ENCODE data around the gene ILDR2.
A peak's percentile ranks its signal among the peaks of the same experiment; 100 is the strongest.

ILDR2 gene

DNA sequence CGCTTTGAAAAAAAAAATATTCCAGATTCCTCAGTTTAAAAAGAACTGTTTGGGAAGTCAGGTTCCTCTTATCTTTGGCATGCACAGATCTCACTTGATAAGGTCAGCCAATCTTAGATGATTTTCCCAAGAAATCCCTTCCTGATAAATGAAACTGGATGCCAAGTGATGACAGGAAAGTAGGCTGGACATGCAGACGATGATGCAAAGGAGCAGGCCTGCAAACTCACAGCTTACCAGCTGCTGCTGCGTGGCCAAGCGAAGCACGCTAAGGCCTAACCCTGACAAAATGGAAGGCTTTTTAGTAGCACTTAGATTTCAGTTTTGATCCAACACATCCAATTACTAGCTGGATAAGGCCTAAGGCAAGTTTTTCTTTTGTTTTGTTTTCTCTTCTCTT lies 109.4 kb downstream of the ILDR2 start:
- Histone ChIP-seq H3K4me1 (ENCODE audit: control insufficient read depth, insufficient read depth, low read length) (no peaks in the 10 kb centered on the region; the same call in 1 of the 2 replicates), H3K9me3 (ENCODE audit: control insufficient read depth, insufficient read depth, low read depth, low read length) (no peaks in the 10 kb centered on the region), H3K4me3 (ENCODE audit: low read depth, low read length) (no peak overlapping the region), H3K36me3 (ENCODE audit: control insufficient read depth in 2 of 2, insufficient read depth in 1 of 2, low read length in 2 of 2) (peaks cover 32 to 60% of the 10 kb centered on the region in 2 experiments), H3K27ac (ENCODE audit: extremely low read depth, low read depth, low read length) (no peak overlapping the region)
- ChIA-PET CTCF (interaction anchor here (0.9 kb wide), 1 partner anchor 191 kb away, joined by 3 read pairs; no protein-coding TSS in a partner anchor), POLR2A (interaction anchor here (0.6 kb wide), 1 partner anchor 10 kb away, joined by 4 read pairs; no protein-coding TSS in a partner anchor)
- TF ChIP-seq ZNF169 (tag by site-specific recombination; IDR thresholded peaks at IDR 0.05) (no peak), ZNF157 (tag by site-specific recombination; IDR thresholded peaks at IDR 0.05) (no peak), ZNF600 (tag by site-specific recombination; IDR thresholded peaks at IDR 0.05) (no peak), ZNF416 (tag by site-specific recombination; IDR thresholded peaks at IDR 0.05) (no peak), BCL11A (tag by site-specific recombination; IDR thresholded peaks at IDR 0.05; ENCODE audit: low read depth) (no peak), ZNF747 (tag by site-specific recombination; IDR thresholded peaks at IDR 0.05) (no peak), SP7 (tag by site-specific recombination; IDR thresholded peaks at IDR 0.05) (no peak), ZNF558 (tag by site-specific recombination; IDR thresholded peaks at IDR 0.05) (no peak), ZNF555 (tag by site-specific recombination; conservative IDR thresholded peaks at IDR 0.05) (no peak), ZNF707 (tag by site-specific recombination; IDR thresholded peaks at IDR 0.05) (no peak), ZNF76 (tag by site-specific recombination; IDR thresholded peaks at IDR 0.05; ENCODE audit: borderline replicate concordance, low read depth) (no peak), YY2 (tag by site-specific recombination; IDR thresholded peaks at IDR 0.05) (no peak)
- TF ChIP-seq, protein P1, sequence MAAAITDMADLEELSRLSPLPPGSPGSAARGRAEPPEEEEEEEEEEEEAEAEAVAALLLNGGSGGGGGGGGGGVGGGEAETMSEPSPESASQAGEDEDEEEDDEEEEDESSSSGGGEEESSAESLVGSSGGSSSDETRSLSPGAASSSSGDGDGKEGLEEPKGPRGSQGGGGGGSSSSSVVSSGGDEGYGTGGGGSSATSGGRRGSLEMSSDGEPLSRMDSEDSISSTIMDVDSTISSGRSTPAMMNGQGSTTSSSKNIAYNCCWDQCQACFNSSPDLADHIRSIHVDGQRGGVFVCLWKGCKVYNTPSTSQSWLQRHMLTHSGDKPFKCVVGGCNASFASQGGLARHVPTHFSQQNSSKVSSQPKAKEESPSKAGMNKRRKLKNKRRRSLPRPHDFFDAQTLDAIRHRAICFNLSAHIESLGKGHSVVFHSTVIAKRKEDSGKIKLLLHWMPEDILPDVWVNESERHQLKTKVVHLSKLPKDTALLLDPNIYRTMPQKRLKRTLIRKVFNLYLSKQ (tag by site-specific recombination; IDR thresholded peaks at IDR 0.05; ENCODE audit: borderline replicate concordance) = no peak
- TF ChIP-seq, protein P2, sequence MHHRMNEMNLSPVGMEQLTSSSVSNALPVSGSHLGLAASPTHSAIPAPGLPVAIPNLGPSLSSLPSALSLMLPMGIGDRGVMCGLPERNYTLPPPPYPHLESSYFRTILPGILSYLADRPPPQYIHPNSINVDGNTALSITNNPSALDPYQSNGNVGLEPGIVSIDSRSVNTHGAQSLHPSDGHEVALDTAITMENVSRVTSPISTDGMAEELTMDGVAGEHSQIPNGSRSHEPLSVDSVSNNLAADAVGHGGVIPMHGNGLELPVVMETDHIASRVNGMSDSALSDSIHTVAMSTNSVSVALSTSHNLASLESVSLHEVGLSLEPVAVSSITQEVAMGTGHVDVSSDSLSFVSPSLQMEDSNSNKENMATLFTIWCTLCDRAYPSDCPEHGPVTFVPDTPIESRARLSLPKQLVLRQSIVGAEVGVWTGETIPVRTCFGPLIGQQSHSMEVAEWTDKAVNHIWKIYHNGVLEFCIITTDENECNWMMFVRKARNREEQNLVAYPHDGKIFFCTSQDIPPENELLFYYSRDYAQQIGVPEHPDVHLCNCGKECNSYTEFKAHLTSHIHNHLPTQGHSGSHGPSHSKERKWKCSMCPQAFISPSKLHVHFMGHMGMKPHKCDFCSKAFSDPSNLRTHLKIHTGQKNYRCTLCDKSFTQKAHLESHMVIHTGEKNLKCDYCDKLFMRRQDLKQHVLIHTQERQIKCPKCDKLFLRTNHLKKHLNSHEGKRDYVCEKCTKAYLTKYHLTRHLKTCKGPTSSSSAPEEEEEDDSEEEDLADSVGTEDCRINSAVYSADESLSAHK (tag by site-specific recombination; IDR thresholded peaks at IDR 0.05) = no peak
- TF ChIP-seq, protein P3, sequence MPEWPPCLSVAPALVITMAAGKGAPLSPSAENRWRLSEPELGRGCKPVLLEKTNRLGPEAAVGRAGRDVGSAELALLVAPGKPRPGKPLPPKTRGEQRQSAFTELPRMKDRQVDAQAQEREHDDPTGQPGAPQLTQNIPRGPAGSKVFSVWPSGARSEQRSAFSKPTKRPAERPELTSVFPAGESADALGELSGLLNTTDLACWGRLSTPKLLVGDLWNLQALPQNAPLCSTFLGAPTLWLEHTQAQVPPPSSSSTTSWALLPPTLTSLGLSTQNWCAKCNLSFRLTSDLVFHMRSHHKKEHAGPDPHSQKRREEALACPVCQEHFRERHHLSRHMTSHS (tag by site-specific recombination; IDR thresholded peaks at IDR 0.05) = no peak

DNA sequence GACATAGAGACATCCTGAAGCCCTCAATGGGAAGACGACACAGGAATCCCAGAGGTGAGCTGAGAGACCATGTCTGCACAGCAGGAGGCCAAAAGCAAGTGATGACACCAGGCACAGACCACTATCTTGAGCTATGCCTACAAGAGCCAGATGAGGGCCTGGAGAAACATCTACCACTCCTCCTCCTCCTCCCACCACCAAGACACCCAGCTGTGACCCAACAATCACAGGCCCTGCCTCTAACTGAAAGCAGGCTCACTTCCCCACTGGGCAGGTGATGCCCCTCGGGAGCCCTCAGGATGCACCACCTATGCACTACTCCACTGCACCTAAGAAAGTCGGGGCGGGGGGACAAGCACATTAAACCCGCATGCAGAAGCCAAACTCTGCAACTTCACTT lies 115.7 kb downstream of the ILDR2 start:
- ChIA-PET CTCF (interaction anchor here (1.0 to 1.3 kb wide), 2 partner anchors 46 to 200 kb away, joined by 4 to 6 read pairs; no protein-coding TSS in a partner anchor), POLR2A (interaction anchor here (0.6 kb wide), 1 partner anchor 349 kb away, joined by 6 read pairs; no protein-coding TSS in a partner anchor)
- Histone ChIP-seq H3K4me3 (ENCODE audit: low read depth, low read length) (no peak overlapping the region), H3K36me3 (ENCODE audit: control insufficient read depth in 2 of 2, insufficient read depth in 1 of 2, low read length in 2 of 2) (peaks cover 22 to 91% of the 10 kb centered on the region in 2 experiments), H3K4me1 (ENCODE audit: control insufficient read depth, insufficient read depth, low read length) (no peaks in the 10 kb centered on the region), H3K9me3 (ENCODE audit: control insufficient read depth, insufficient read depth, low read depth, low read length) (no peaks in the 10 kb centered on the region), H3K27ac (ENCODE audit: extremely low read depth, low read depth, low read length) (no peak overlapping the region)
- TF ChIP-seq ZNF558 (tag by site-specific recombination; IDR thresholded peaks at IDR 0.05) (no peak), HOXD13 (CRISPR knock-in tag; IDR thresholded peaks at IDR 0.05; ENCODE audit: borderline replicate concordance) (no peak), ZNF223 (tag by site-specific recombination; IDR thresholded peaks at IDR 0.05) (no peak), ZNF514 (tag by site-specific recombination; IDR thresholded peaks at IDR 0.05) (no peak), ZIC2 (tag by site-specific recombination; IDR thresholded peaks at IDR 0.05) (peak; percentile 42; the same call in 1 of the 2 replicates), SP7 (tag by site-specific recombination; IDR thresholded peaks at IDR 0.05) (no peak)

Measured in HEK293 (cell line).